Activated CD8-positive, alpha-beta memory T cell treated with anti-CD3 and anti-CD28 coated beads, Interleukin-2, amount 50 U/mL, for 24 hours (primary cell): ENCODE measurements around the gene SPSB4.
A peak's percentile ranks its signal among the peaks of the same experiment; 100 is the strongest.
"Not testable (repeated sequence)": the region's sequence is repeated elsewhere in the genome, so short reads cannot be mapped to it uniquely, and the experiment has no call there.

Source experiments
- DNase-seq: peaks from one replicate; pipeline ENCODE4 v3.0.0-alpha.2; 2020; ENCODE audit errors: extremely low read depth

Gene SPSB4

GRCh38 chr3:141050576-141051442 lies at the start of gene SPSB4:
Gene SPSB4, plus strand, starts transcription at chr3:141051347. Its CDS starts 14,758 bp downstream, at chr3:141066105.
- no peak for DNase-seq

- no peak for DNase-seq
Observed at GRCh38 chr3:141006344-141006743, 44.8 kb upstream of the SPSB4 start.

DNA sequence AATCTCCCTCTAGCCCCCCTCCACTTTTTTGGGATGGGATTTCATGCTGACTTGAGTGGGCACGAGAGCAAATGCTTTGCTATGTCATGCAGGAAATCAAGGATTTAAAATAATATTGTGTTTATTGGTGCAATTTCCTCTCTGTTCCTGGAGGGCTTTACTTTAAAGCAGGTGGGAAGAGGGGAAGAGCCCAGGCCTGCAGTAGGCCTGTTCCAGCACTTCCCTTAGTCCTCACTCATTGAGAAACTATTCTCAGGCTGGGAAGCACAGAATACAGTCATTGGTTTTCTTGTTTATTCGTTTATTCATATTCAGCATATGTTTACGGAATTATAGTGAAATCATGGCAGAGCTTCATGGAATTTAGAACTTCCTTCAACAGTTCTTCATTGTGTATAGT lies 41.7 kb upstream of the SPSB4 start:
- DNase-seq, result no peak

GRCh38 chr3:141011232-141011996 lies 39.7 kb upstream of the SPSB4 start:
- DNase-seq, result peak; percentile 40

GRCh38 chr3:141011997-141012262 lies 39.2 kb upstream of the SPSB4 start:
- no peak for DNase-seq

GRCh38 chr3:141012571-141012970 lies 38.6 kb upstream of the SPSB4 start:
- no peak for DNase-seq

DNA sequence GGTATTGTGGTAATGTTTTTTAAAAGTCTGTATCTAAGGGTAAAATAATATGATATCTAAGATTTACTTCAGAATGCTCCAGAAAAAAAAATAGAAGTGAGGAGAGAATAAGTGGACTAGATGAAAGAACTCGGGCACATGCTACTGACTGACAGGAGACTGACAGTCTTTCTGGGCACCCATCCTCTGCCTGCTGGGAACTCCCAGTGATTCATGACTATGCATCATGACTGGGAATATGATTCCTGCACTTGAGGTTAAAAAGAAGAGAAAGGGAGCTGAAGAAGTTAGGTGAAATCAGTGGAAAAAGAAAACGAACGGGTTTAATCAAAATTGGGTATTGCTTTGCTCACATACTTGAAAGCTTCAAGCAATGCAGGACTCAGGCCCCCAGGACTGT lies 35.7 kb upstream of the SPSB4 start:
- DNase-seq, result no peak

DNA sequence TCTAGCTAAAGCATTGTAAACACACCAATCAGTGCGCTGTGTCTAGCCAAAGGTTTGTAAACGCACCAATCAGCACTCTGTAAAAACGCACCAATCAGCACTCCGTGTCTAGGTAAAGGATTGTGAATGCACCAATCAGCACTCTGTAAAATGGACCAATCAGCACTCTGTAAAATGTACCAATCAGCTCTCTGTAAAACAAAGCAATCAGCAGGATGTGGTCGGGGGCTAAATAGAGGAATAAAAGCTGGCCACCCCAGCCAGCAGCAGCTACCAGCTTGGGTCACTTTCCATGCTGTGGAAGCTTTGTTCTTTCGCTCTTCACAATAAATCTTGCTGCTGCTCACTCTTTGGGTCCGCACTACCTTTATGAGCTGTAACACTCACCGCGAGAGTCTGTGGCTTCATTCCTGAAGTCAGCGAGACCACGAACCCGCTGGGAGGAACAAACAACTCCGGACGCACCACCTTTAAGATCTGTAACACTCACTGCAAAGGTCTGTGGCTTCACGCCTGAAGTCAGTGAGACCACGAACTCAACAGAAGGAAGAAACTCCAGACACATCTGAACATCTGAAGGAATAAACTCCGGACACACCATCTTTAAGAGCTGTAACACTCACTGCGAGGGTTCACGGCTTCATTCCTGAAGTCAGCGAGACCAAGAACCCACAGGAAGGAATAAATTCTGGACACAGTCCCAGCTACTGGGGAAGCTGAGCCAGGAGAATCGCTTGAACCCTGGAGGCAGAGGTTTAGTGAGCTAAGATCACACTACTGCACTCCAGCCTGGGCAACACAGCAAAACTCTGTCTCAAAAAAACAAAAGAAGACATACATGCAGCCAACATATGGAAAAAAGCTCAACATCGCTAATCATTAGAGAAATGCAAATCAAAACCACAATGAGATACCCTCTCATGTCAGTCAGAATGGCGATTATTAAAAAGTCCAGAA lies 33.5 kb upstream of the SPSB4 start:
- not testable (repeated sequence) for DNase-seq

DNA sequence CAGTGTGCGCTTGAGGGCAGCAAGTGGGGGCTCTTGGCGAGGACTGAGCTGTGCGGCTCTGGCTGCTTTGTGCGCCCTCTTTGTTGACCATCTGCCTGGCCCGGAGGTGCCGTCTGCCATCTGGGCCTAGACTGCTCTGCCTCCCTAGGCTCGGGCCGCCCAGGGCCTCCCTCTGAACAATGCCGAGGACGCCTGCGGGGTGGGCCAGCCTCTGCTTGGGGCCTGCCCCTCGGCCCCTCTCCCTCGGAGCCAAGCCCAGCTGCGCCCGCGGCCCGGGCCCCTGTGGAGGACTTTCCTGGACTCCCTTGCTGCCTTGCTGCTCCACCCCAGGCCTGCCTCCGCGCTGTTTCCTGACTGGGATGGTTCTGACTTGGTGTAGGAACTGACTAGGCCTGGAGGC lies 31.9 kb upstream of the SPSB4 start:
- no peak for DNase-seq

GRCh38 chr3:141020143-141020830 lies 30.9 kb upstream of the SPSB4 start:
- DNase-seq, result no peak

DNA sequence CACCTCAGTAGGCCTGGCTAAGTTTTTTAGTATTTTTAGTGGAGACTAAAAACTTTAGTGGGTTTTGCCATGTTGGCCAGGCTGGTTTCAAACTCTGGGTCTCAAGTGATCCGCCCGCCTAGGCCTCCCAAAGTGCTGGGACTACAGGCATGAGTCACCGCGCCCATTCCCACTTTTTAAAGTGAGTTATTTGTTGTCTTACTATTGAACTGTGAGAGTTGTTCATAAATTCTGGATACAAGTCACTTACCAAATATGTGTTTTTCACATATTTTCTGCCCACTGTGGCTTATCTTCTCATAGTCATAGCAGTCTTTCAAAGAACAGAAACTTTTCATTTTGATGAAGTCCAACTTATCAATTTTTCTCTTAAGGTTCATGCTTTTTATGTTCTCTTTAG lies 29.9 kb upstream of the SPSB4 start:
- DNase-seq, result no peak

DNA sequence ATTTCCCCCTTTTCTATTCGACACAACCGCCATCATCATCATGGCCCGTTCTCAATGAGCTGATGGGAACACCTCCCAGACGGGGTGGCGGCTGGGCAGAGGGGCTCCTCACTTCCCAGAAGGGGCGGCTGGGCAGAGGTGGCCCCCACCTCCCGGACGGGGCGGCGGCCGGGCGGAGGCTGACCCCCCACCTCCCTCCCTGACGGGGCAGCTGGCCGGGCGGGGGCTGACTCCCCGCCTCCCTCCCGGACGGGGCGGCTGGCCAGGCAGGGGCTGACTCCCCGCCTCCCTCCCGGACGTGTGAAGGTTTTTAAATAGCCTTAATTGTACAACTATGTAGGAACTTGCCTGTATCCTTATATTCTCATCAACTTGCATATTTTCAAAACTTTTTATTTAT lies 20.9 kb upstream of the SPSB4 start:
- no peak for DNase-seq

DNA sequence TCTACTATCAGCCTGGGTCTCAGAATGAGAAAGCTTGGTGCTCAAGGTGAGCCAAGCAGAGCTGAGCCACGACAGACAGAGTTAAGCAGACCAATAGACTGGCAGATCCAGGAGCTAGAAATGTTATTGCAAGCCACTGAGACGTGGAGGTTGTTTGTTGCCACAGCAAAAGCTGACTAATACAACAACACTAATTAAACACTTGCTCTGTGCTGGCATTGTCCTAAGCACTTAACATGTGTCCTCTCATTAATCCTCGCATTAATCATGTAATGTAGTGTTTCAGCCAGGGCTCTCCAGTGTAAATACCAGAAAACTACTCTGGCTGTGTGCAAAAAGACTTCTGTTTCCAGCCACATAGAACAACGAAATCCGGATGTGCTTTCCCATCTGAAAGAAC lies 11.6 kb upstream of the SPSB4 start:
- no peak for DNase-seq

DNA sequence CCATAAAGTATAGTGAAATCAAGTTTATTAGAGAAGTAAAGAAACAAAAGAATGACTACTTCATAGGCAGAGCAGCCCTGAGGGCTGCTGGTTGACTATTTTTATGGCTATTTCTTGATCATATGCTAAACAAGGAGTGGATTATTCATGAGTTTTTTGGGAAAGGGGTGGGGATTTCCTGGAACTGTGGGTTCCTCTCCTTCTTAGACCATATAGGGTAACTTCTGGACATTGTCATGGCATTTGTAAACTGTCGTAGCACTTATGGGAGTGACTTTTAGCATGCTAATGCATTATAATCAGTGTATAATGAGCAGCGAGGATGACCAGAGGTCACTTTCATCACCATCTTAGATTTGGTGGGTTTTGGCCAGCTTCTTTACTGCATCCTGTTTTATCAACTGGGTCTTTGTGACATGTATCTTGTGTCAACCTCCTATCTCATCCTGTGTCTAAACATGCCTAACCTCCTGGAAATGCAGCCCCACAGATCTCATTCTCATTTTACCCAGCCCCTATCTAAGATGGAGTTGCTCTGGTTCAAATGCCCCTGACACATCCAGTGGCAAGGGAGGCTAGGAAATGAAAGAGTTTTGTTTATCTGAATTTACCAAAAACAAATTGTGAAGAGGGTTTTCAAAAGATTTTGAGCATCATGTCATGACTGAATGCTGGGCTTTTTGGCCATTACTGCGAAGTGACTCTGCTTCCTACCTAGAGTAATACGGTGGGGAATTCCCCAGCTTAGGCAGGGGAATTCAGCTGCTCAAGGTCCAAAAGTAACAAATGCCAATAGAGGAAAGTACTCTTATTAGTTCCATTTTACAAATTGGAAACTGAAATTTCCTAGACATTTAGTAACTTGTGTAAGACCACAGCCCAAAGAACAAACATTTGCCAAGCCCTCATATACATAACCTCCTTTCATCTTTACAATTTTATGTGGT lies 6.2 kb upstream of the SPSB4 start:
- DNase-seq, result no peak

DNA sequence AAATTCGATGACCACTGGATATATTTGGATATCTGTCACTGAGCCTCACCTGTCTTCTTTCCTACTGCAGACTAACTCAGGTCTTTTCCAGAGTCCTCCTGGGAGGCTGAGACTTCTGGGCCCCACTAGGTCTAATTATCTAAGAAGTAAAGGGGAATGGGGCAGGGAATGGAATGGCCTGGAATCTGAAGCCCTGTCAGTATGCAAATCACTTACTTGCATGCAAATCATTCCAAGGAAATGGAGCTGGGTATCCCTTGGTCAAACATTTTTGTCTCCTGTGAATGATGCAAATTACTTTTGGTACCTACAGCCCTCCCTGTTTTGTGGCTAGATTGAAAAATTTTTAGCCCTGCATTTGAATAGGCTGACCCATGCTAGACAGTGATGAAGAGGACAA lies 5.3 kb upstream of the SPSB4 start:
- DNase-seq, result no peak

GRCh38 chr3:141047168-141047567 lies 4.0 kb upstream of the SPSB4 start:
- DNase-seq, result no peak

- no peak for DNase-seq
Observed at GRCh38 chr3:141049681-141050080, 1.5 kb upstream of the SPSB4 start.

GRCh38 chr3:141051443-141052200 lies 475 bp downstream of the SPSB4 start:
- no peak for DNase-seq

DNA sequence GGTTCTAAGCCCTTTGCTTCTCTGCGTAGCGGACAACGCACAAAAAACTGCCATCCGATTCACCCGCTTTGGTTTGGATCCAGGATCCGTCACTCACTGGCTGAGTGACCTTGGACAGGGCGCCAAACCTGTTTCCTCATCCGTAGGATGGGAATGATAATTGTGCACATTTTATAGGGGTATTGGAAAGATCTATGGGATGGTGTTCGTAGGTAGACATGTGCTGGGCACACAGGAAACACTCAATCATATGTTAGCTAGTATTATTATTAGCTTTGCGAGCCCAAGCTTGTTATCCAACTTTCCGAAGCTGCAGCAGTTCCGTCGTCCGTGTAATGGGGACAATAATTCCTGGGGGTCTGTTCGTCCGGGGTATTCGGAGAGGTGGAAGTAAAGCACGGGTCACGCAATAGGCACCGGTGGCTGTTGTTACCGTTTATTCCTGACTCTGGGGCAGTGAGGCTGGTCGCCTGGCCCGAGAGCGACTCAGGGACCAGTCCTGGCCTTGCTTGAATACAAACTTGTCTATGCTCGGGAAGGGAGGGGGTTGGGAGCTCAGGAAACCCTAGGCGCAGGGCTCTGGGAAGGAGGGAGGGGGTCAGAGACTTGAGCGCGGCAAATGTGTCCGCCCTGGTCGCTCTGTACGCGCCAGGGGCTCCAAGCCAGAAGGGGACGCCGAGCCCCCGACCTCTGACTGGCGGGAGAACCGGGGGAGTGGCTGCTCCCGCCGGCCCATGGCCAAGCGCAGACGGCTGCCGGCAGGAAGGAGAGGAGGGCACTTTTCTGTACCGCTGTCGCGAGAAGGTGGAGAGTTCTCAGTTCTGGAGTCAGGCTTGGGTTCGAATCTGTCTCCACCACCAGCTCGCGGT lies 1.3 kb downstream of the SPSB4 start:
- no peak for DNase-seq
